DMS153 treated with DMSO at 0.1 percent for 48 hours (cell line): ENCODE measurements around the gene RIBC2.
"Not testable (repeated sequence)": the region's sequence is repeated elsewhere in the genome, so short reads cannot be mapped to it uniquely, and the experiment has no call there.

Source experiments
- DNase-seq: peaks from one replicate; lab custom pipeline; 2025; ENCODE audit not compliant: unreplicated experiment; lab: John Stamatoyannopoulos, UW

RIBC2 gene

DNA sequence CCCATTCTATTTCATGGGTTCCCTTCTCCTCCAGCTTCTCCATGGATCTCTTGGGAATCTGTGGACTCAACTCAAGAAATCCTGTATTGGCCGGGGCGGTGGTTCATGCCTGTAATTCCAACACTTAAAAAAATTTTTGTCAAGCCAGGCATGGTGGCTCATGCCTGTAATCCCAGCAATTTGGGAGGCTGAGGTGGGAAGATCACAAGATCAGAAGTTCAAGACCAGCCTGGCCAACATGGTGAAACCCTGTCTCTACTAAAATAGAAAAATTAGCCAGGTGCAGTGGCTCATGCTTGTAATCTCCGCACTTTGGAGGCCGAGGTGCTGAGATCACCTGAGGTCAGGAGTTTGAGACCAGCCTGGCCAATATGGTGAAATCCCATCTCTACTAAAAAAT is 34.1 kb downstream of the RIBC2 start:
- not testable (repeated sequence) for DNase-seq

- no peak for DNase-seq
Measured at GRCh38 chr22:45448431-45448830, 34.9 kb downstream of the RIBC2 start.

DNA sequence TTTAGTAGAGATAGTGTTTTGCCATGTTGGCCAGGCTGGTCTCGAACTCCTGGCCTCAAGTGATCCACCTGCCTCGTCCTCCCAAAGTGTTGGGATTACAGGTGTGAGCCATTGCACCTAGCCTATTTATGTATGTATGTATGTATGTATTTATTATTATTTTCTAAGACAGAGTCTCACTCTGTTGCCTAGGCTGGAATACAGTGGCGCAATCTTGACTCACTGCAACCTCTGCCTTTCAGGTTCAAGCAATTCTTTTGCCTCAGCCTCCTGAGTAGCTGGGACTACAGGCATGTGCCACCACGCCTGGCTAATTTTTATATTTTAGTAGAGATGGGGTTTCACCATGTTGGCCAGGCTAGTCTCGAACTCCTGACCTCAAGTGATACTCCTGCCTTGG is 35.9 kb downstream of the RIBC2 start:
- DNase-seq, result not testable (repeated sequence)

DNA sequence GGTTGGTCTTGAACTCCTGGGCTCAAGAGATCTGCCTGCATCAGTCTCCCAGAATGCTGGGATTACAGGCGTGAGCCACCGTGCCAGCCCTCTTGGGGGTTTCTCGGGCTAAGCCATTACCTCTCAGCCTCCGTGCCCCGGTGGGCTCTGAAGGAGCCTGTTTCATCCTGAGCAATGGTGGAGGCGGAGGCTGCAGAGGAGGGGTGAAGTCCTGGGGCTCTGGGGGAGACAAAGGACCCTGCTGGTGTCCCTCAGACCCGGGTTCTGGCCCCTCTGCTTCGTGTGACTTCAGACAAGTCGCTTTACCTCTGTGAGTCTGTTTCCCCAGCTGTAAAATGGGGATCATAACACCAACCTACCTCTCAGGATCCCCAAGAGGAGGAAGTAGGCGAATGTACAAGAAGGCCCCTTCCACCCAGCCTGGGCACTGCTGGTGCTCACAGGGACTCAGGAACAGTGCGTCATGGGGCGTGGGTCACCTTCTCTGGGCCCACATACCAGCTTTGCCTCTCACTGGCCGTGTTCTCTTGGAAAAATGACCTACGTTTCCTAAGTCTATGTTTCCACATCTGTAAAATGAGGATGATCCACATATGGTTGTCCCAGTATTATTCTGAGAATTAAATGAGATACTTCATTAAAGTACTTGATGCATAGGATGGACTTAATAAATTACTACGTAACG is 36.8 kb downstream of the RIBC2 start:
- DNase-seq, result no peak

DNA sequence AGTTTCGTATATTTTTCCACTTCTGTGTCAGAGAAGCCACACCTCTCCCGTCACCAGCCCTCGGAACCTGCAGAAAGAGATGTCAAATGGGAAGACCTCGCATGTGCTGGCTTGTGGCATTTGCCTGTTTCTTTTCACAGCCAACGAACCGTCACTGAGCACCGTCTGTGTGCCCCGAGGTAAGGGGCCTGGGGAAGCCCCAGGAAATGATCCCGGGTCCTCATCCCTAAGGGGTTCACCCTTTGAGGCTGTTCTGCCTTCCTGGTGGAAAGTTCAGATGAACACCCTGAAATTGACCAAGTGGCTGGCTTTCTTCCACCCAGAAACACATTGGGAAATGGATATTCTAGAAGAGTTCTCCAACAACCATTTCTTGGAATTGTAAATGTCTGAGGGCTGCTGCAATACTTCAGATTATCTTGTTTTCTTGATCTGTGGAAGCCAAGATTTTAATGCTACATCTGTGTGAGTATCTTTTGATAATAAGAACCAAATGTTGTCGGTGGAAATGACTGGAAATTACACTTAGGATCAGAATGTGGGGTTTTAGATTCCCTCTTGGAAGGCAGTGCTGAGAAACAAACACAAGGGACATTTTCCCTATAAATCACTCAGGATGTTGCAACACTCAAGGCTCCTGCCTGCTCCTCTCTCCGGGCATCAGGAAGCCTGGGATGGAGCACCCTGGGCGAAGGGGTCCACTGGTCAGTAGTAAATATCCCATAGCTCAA is 37.6 kb downstream of the RIBC2 start:
- DNase-seq, result no peak

DNA sequence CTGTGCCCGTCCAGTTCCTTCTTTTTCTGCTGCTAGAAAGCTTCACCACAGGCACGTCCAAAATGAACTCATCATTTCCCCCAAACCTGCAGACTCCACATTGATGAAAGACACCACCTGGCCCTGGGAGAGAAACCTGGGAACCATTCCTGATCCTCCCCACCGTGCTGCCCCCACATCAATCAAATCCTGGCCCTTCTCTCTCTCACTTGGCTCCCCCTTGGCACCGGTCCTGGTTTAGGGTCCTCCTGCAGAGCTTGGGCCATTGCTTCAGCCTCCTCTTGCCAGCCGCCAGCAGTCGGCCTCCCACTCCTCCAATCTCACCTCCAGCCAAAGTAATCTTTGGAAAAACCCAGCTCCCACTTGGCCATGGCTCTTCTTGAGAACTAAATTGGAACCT is 38.5 kb downstream of the RIBC2 start:
- no peak for DNase-seq

GRCh38 chr22:45452565-45453379 is 39.3 kb downstream of the RIBC2 start:
- no peak for DNase-seq

GRCh38 chr22:45453764-45454163 is 40.3 kb downstream of the RIBC2 start:
- DNase-seq, result no peak

GRCh38 chr22:45454275-45454674 is 40.8 kb downstream of the RIBC2 start:
- no peak for DNase-seq

DNA sequence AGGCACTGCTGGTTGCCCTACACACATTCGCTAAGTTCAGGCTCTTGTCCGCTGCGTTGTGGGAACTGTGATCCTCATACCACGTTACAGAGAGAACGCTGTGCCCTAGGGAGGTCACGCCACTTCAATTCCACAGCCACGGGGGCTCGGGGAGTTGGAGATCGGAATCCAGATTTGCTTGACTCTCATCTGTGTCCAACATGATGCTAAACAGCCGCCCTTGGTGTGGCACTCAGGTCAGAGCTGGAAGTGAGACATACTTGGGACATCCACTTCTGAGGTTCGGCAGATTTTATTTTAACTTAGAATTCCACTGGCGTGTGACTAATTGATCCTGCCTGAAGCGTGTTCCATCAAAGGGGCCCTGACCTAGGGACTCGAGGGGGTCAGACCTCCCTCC is 41.7 kb downstream of the RIBC2 start:
- DNase-seq, result no peak

- DNase-seq, result no peak
Measured at GRCh38 chr22:45455621-45456020, 42.1 kb downstream of the RIBC2 start.

DNA sequence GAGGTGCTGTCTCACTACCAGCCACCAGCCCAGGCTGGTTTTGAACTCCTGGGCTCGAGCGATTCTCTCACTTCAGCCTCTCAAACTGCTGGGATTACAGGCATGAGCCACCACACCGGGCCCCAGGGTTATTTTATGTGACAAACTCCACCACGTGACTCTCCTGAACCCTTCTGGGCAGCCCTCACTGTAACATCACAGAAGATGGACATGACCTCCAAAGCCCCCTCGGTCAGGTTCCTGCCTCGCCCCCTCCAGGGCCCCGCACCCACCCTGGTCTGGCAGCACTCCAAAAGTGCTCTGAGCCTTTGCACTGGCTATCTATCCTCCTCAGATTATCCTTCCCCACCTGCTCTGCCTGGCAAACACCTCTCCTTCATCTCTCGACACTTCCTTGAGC is 43.3 kb downstream of the RIBC2 start:
- DNase-seq, result no peak

GRCh38 chr22:45458532-45458931 is 45.0 kb downstream of the RIBC2 start:
- no peak for DNase-seq

GRCh38 chr22:45459235-45459634 is 45.7 kb downstream of the RIBC2 start:
- no peak for DNase-seq

DNA sequence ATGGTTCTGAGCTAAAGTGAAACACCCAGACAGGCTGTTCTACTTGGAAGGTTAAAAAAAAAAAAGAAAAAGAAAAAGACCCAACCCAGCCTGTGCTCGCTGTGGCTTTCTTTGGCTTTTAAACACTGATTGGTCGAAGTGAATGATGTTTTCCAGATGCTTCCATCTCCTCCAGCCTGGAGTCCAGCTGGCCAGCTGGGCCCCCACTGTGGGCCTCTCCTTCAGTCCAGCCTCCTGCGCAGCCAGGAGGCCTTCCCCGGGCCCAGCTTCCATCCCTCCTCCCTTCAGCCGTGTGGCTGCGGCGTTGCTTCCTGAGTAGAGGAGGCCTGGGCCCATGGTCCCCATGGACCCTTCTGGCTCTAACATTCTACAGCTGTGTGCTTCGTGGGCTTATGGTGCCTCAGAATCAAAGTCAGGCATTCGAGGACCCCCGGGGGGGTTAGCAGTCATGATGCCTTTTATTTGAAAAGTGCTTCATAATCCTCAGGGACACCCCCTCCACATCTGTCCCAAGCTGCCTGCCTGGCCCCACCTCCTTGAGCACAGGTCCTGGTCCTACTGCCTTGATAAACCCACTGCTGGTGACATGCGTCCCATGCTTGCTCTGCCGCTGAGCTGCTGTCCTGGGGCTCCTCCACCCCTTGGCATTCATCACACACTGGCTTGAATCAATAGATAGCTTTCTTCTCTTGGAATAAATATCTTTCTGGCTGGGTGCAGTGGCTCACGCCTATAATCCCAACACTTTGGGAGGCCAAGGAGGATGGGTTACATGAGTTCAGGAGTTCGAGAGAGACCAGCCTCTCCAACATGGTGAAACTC is 47.0 kb downstream of the RIBC2 start:
- no peak for DNase-seq

DNA sequence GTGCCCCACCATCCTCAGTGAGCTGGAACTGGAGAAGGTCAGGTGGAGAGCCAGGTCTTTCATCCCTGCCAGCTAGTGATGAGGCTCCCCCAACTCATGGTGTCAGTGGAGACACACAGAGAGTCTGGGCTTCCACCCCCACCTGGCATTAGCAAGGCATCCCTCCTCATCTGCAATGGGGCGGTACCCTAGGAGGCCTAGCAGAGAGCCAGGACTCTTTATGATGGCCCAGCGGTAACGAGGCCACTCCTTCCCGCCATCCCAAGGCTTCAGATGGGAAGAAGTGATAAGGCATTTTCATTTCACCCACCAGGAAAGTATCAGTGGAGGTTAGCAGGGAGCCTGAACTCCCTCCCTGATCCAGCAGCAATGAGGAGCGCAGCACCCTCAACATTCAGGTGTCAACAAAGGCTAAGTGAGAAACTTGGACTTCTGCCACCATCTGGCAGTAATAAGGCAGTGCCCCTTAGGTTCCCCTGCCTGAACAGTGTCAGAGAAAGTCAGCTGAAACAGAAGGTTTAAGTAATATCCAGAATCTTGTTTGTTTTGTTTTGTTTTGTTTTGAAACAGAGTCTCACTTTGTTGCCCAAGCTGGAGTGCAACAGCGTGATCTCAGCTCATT is 48.7 kb downstream of the RIBC2 start:
- DNase-seq, result peak; percentile 2

DNA sequence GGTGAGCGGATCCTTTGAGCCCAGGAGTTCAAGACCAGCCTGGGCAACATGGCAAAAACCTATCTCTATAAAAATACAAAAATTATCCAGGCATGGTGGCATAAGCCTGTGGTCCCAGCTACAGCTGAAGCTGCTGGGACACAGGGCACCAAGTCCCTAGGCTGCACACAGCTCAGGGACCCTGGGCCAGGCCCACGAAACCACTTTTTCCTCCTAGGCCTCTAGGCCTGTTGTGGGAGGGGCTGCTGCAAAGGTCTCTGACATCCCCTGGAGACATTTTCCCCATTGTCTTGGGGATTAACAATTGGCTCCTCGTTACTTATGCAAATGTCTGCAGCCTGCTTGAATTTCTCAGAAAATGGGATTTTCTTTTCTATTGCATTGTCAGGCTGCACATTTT is 50.2 kb downstream of the RIBC2 start:
- not testable (repeated sequence) for DNase-seq

DNA sequence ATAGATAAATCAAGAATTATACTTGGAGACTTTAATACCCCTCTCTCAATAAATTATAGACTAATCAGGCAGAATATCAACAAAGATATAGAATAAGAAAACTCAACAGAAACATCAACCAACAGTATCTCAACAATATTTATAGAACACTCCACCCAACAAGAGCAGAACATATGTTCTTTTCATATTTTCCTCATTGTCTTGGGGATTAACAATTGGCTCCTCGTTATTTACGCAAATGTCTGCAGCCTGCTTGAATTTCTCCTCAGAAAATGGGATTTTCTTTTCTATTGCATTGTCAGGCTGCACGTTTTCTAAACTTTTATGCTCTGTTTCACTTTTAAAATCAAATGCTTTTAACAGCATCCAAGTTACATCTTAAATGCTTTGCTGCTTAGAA is 52.1 kb downstream of the RIBC2 start:
- no peak for DNase-seq

- no peak for DNase-seq
Measured at GRCh38 chr22:45468872-45469271, 55.4 kb downstream of the RIBC2 start.

DNA sequence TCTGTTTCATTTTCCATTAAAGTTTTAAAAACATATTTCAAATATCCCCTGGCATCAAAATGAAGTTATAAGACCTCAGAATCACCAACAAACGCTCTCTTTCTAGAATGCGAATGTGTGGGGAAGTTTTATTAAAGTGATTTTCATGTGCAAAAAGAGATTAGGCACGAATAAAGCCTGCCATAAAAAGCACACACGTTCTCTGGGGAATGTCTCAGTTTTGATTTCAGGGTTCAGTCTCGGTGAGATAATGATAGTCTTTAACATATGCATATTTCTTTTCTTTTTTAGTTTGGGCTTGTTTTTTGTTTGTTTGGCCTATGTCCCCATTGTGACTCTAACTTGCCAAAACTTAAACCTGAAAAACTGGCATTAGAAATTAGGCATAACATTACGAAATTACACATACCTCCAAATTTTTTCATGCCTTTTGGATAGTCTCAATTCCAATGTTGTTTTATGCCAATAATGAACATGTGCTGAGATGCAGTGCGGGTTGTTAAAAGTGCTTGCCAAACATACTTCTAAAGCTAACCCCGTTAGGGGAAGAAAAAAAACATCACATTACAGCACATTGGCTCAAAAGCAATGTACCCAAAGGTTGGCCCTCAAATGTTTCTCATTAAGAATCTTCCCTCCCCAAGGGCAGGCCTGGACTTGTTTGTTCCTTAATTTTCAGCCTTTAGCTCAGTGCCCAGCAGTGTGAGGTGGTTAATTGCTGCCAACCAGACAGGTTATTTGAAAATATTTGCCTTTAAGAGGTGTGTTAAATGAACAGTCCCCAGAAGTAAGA is 56.0 kb downstream of the RIBC2 start:
- no peak for DNase-seq
